ENCODE measurements around the gene TMEM63B.
"Not testable (repeated sequence)": the region's sequence is repeated elsewhere in the genome, so short reads cannot be mapped to it uniquely, and the experiment has no call there.

TMEM63B gene

DNA sequence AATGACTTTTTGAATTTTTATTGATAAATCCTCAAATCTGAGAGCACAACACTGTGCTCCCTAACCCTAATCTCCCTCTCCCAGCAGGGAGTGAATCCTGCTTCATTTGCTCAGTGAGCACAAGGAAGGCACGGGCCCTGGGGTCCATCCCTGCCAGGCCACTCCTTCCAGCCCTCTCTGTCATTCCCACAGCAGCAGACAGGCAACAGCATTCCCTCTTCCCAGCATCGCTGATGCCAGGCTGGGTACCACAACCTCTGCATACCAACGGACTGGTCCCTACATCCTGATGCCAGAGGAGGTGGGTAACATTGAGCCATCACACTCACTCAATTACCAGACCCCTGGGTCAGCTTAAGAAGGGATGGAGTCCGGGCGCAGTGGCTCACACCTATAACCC lies 34.3 kb upstream of the TMEM63B start:
- intact Hi-C loops (cut with DNase I): no loop called here
- no peak for DNase-seq

DNA sequence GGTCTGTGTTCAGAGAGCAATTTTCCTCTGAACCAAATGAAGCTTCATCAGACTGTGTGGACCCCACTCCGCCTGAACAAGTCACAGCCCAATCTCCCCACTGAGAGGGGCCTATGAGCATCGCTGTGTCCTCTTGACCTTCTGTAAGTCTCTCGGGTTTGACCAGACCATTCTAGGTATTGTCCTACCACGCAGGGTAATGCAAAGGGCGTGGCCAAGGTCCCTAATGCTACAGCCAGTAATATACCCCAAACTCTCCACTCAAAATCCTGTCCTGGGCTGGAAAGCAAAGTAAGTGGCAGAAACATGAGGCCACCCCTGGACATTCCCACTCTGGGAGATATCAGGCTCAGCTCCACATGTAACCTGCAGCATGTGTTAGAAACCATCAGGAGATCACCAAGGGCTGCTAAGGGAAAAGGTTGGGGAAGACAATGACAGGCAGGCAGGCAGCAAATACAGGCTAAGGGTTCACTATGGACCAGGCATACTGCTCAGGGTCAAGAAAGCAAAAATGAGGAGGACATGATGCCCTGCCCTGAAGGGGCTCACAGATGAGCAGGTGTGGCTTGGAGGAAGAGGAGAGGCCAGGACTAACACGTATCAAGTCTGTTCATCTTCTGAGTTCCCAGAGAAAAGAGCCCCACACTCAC lies 33.5 kb upstream of the TMEM63B start:
- intact Hi-C loops (cut with DNase I): no loop called here
- no peak for DNase-seq

DNA sequence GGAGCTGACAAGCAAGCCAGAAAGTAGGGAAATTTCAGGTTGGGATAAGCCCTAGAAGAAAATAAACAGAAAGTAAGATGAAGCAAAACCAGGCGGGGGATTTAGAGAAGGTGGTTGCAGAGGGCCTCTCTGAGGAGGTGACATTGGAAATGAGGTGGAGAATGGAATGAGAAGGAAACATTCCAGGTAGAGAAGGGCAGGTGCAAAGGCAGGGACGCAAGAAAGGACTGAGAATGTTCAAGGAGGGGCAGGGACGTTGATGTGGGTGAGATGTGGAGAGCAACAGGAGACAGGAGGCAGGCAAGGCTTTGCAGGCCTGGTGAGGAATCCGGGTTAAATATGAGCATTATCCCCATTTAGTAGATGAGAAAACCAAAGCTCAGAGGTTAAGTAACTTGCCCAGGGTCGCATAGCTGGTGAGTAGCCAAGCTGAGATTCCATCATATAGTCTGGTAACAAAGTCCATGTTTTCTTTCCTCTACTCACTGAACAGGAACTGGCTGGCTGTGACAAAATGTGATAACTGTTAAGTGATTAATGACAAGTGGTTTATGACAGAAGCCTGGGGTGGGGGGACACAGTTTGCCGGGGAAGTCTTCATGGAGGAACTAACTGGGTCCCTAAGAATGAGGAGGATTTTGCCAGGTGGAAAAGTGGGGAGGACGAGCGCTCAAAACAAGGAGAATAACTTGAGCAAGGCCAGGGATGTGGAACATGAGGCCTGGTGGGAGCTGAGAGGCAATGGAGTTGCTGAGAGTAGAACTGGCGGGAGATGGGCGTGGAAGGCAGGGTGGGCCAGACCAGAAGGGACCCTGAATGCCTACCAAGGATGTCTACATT lies 32.7 kb upstream of the TMEM63B start:
- no peak for DNase-seq
- intact Hi-C loops (cut with DNase I): no loop called here

DNA sequence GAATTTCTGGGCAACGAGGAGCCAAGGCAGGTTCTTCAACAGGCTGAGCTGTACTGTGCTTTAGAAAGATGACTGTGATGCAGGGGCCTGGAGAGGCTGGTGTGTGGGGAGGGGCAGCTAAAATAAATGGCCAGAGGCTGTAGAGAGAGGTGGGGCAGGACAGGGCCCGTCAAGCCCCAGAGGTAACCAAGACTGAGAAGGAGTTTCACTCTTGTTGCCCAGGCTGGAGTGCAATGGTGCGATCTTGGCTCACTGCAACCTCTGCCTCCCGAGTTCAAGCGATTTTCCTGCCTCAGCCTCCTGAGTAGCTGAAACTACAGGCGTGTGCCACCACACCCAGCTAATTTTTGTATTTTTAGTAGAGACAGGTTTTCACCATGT lies 32.1 kb upstream of the TMEM63B start:
- intact Hi-C loops (cut with DNase I); DNase-seq: not testable (repeated sequence)

DNA sequence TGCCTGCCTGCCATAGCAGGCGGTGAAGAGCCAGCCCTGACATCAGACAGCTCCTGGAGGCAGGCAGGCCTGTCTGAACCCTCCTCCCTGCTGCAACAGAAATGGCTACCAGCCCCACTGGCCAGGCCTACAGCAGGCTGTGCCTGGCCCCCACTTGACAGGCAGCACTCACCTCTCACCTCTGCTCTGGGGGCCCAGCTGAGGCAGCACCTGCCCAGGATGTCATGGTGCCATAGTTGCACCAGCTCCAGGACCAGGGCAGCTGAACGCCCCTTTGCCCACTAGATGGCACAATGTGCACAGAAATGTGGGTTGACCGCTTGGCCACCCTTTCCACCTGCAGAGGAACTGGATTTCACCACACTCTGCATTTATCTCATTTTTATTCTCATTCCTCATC lies 30.7 kb upstream of the TMEM63B start:
- intact Hi-C loops (cut with DNase I): loop anchor here (2.0 kb wide), 1 partner anchor 56 kb away; no protein-coding TSS in a partner anchor
- DNase-seq: peak; percentile 67 to 91 (median 81)

DNA sequence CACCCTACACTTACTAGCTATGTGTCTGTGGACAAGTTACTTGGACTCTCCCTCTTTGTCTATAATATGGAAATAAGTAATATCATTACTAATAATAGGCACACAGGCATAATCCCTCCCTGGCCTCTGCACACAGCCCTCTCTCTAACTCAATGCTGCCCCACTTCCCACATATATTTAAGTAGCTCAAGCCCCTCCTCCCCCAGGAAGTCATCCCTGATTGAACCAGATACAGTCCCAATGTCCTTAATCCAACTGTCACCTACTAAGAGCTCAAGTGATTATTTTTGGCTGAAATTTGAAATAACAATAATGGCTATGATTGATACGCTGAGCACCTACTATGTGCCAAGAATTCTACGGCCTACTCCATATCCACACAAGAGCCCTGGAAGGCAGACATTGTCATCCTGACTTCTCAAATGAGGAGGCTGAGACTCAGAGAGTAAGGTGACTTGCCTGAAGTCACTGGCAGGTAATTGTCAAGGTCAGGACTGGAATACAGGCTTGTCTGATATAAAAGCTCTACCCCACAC lies 29.5 kb upstream of the TMEM63B start:
- no peak for DNase-seq
- intact Hi-C loops (cut with DNase I): loop anchor here (2.0 kb wide), 1 partner anchor 55 kb away; no protein-coding TSS in a partner anchor

DNA sequence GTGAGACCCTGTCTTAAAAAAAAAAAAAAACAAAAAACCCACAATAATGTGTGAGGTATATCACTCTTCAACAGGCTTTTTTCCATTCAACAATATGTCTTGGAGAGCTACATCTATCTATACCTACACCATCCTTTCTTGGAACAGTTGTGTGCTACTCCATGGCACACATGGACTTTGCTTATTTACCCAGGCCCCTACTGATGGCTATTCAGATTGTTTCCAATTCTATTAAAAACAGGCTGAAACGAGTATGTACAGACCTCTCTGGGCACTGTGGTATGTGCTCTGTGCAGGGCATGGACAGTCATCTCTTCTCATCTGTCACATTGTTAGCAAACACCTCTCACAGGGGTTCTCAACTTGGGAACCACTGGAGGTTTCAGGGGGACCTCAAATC lies 28.2 kb upstream of the TMEM63B start:
- no peak for DNase-seq
- intact Hi-C loops (cut with DNase I): no loop called here

DNA sequence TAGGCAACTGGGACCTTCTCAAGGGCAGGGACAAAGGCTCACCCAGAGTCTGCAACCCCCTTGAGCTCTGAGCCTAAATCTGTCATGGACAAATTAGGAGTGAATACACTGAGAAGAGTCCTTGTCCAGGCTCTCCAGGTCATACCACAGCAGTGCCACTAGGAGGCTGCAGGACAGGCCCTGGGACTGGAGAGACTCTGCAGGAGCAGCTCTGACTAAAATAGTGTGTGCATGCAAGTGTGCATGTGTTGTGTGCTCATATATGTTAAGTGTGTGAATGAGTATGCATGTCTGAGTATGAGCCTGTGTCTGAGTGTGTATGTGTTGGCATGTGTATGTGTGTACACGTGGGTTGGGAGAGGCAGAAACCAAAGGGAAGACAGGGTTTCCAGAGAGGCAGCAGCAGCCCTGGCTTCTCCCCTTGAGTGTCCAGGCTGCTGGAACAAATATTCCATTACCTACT lies 27.2 kb upstream of the TMEM63B start:
- DNase-seq: no peak
- intact Hi-C loops (cut with DNase I): loop anchor here (10.0 kb wide), 1 partner anchor 135 kb away; no protein-coding TSS in a partner anchor

DNA sequence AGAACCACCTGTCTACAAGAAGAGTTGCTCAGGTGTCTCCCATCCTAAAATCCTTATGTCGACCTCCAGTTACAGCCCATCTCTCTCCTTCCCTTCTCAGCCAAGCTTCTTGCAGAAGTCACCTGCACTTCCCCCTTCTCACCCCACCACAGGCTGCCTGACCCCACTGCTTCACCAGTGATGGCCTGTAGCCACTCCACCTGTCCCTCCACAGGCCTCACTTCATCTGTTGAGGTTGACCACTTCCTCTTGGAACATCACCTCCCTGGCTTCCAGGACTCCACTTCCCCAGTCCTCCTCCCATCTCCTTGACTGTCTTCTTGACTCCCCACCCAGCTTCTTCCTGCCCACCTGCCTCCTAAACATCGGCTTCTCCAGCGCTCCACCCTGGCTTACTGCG lies 25.5 kb upstream of the TMEM63B start:
- intact Hi-C loops (cut with DNase I): loop anchor here (10.0 kb wide), 1 partner anchor 133 kb away; no protein-coding TSS in a partner anchor
- no peak for DNase-seq

DNA sequence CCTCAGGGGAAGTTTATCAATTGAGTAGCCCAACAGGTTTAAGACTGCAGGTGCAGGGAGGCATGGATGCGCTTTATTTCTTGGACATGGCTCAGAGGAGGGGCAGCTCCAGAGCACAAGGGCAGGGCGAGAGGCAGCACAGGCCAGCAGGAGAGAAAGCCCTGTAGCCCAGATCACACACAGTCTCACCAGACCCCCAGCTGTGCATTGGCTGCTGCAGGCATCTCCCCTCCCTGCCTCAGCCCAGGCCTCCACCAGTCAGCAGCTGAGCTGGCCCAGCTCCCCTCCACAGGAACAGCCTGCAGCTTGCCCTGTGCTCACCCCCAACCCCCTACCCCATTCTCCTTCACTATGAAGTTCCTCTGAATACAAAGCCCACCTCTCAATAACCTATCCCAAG lies 24.8 kb upstream of the TMEM63B start:
- intact Hi-C loops (cut with DNase I): loop anchor here (10.0 kb wide), 1 partner anchor 132 kb away; no protein-coding TSS in a partner anchor

DNA sequence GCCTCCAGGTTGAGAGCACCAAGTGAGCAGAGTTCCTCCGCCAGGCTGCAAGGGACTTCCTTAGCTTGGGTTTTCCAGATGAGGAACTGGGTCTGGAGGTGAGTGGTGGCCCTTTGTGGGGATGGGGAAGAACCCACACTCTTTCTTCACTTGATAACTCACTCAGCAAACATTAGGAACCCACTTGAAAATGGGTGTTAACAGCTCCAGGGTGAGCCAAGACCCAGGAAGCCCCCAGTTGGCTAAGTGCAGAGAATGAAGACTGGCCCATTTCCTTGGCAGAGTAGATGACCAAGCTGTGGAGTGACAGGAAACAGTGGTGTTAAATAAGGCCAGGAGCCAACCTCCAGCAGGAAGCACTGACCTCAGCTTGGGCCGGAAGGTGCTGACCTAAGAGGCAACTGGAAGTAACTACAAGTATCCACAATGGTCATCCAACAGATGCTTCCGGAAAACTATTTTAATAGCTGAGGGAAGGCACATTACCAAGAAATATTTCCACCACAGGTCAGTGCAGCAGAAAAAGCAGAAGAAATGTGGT lies 22.8 kb upstream of the TMEM63B start:
- peak in 13 of 42 donors; percentile 17 to 65 (median 29) for DNase-seq
- intact Hi-C loops (cut with DNase I): loop anchor here (10.0 kb wide), 1 partner anchor 130 kb away; no protein-coding TSS in a partner anchor

More for the DNA sequence above, 24.8 kb upstream of the TMEM63B start:
- no peak for DNase-seq

DNA sequence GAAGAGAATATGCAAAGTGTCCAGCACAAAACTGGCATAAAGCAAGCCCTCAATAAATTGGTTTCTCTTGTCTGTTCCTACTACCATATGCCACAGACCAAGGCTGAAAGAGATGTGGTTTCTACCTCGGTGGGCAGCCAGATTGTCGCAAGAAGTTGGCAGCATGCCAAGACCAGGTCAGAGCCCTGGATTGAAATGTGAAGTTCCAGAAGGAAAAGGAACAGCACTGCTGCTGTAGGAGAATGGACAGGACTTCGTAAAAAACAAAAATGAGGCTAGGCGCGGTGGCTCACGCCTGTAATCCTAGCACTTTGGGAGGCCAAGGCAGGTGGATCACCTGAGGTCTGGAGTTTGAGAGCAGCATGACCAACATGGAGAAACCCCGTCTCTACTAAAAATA lies 22.2 kb upstream of the TMEM63B start:
- DNase-seq: peak in 6 of 42 donors; percentile 19 to 55 (median 37)
- intact Hi-C loops (cut with DNase I): loop anchor here (10.0 kb wide), 1 partner anchor 130 kb away; no protein-coding TSS in a partner anchor

DNA sequence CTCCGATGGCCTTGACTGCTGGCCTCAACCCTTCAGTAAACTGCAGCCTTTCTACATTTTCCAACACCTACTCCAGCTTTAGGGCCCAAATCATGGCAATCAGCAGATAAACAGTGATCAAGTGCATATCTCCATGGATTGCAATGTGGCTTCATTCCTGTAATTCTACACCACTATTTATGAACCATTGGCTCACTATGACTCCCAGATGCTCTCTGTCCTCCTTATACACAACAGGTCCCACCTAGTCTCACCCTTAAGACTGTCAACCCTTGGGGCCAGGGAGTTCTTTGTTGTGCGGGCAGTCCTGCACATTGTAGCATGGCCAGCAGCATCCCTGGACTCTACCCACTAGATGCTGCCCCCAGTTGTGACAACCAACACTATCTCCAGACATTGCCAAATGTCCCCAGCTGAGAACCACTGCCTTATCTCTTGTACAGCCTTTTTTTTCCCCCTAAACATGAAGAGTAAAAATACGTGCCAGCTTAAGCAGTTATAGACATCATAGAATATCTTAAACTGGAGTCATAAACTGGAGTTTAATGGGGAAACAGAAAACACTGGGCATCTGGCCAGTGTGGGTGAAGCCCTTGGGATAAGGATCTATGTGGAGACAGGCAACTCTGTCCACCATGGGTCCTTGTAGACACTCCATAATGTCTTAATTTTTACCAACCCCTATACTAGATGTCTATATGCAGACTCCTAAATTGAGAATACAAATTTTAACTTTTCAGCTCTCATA lies 21.2 kb upstream of the TMEM63B start:
- intact Hi-C loops (cut with DNase I): loop anchor here (10.0 kb wide), 1 partner anchor 129 kb away; no protein-coding TSS in a partner anchor
- DNase-seq: no peak

DNA sequence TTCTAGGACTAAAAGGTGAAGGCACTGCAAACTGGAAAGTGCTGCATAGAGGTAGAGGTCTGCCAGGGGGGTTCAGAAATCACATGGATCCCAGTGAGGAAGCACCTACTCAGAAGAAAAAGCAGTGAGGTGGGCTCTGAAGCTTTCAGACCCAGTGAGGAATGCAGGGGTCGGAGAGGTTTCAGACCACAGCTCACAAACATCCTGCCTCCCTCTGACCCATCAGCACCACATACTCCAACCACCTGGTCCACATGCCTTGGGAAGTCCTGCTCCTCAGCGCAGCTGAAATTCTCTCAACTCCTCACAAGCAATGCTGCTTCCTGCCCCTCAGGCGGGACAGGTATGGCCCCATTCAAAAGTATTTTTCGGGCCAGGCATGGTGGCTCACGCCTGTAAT lies 20.3 kb upstream of the TMEM63B start:
- intact Hi-C loops (cut with DNase I): loop anchor here (10.0 kb wide), 1 partner anchor 128 kb away; no protein-coding TSS in a partner anchor
- no peak for DNase-seq

DNA sequence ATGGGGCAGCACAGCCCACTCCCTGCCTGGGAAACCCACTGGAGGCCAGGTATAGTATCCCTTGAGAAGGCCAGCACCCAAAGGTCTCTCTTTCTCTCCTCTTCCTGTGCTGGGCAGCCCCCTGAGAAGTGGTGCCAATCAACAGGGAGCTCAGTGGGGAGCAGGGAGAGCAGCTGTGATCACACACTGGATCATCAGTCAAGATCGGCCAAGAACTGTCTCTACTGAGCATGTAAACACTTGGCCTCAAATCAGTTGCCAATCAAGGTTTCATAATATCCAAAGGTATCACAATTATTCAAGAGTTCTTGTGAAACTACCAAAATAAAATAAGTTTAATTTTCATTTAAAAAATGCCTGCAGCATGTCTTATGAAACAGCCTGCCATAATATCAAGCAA lies 18.9 kb upstream of the TMEM63B start:
- intact Hi-C loops (cut with DNase I): loop anchor here (10.0 kb wide), 1 partner anchor 126 kb away; no protein-coding TSS in a partner anchor
- DNase-seq: no peak

DNA sequence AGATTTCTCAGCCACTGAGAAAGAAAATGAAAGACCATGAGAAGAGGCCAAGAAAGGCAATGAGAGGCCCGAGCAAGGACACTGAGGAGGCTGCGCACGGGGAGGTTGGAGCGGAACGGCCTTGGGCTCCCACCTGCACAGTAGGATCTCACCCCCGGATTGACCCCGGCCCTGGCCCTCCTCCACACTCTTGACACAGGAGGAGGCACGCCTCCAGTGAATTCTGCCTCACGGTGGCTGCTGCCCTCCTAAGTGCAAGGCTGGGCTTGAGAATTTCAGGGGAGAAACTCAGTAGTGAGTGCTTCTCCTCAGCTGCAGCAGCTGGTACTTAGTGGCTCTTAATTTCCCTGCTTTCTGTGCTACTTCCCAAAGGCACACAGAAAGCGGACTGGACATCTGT lies 18.1 kb upstream of the TMEM63B start:
- no peak for DNase-seq
- intact Hi-C loops (cut with DNase I): loop anchor here (10.0 kb wide), 1 partner anchor 126 kb away; no protein-coding TSS in a partner anchor

DNA sequence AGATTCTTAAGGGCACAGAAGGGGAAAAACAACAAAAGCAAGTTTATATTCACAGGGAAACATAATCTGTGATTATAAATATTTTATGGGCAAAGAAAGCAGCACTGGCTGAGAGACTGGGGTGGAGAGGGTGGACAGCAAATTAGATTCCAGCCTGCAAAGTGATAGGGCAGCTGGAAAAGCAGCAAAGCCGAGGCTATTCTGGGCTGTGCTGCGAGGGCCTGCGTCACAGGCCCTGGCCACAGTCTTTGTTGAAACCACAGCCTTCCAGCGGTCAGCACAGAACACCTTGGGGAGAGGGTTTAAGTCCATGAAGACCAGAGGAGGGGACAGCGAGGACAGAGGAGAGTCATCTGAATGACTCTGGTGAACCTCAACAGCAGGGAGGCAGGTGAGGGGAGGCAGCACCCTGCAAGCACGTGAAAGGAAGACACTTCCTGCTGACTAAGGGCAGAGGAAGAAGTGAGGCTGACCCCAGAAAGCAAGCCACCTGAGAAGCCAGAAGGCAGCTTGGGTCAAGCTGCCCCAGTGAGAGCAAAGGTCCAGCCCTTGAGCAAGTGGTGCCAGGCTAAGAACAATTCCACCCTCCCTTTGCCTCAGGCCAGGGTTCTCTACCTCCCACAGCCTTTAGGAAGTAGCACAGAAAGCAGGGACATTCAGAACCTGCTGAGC lies 17.2 kb upstream of the TMEM63B start:
- DNase-seq: no peak
- intact Hi-C loops (cut with DNase I): no loop called here

DNA sequence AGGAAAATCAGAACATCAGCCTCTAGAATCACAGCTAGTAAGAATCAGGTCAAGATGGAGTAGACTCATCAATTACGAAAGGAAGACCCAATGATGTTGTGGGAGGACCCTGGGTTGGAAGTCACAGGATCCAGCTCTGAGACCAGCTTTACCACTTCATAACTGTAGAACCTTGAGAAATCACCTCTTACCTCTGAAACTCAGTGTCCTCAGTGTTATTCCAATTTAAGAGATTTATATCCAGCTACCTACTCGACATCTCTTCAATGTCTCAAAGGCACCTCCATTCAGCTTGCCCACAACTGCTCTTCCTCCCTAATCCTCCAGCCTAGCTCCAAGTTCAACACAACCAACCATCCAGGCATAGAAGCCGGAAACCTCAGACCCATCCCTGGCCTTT lies 16.4 kb upstream of the TMEM63B start:
- intact Hi-C loops (cut with DNase I): no loop called here
- no peak for DNase-seq
